ENCODE data around the gene NEAT1. TPM values are rescaled to one million over a fixed set of nuclear protein-coding genes. Genes with fewer than 3 reads are reported as not detected.

NEAT1 gene
- total RNA-seq (100 to 1,000 TPM; 375 to 414 TPM), polyA plus RNA-seq (1 to 10 TPM; 1.3 to 2.9 (median 1.9) TPM), total RNA-seq (75.7 to 644 (median 477) reads per million in 6 experiments)

DNA sequence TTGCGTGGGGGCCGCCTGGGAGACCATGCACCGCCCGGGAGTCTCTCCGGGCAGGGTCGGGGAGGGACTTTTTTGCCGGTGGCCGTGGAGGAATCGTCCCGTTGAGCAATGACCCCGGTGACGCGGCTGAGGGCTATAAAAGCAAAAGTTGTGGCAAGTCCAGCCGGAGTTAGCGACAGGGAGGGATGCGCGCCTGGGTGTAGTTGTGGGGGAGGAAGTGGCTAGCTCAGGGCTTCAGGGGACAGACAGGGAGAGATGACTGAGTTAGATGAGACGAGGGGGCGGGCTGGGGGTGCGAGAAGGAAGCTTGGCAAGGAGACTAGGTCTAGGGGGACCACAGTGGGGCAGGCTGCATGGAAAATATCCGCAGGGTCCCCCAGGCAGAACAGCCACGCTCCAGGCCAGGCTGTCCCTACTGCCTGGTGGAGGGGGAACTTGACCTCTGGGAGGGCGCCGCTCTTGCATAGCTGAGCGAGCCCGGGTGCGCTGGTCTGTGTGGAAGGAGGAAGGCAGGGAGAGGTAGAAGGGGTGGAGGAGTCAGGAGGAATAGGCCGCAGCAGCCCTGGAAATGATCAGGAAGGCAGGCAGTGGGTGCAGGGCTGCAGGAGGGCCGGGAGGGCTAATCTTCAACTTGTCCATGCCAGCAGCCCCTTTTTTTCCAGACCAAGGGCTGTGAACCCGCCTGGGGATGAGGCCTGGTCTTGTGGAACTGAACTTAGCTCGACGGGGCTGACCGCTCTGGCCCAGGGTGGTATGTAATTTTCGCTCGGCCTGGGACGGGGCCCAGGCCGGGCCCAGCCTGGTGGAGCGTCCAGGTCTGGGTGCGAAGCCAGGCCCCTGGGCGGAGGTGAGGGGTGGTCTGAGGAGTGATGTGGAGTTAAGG lies at the start of gene NEAT1:
NEAT1 (plus strand) TSS at position 166 of the 883 bp plus-strand sequence.
- H3K27ac Mint-ChIP-seq = peak within 1 kb of the TSS; percentile 94 to 100 (median 99)
- peaks cover 0 to 4% (median 0%) of the 10 kb centered on the region in 5 donors for H3K27me3 Mint-ChIP-seq
- peaks cover 43 to 87% (median 55%) of the 10 kb centered on the region in 4 donors for H3K4me1 Mint-ChIP-seq
- ATAC-seq = peak; percentile 7
- H3K9me3 Mint-ChIP-seq = peaks cover 0 to 4% (median 0%) of the 10 kb centered on the region in 9 donors
- POLR2A ChIA-PET = interaction anchor here (0.6 to 20.7 kb wide), 28 partner anchors 6 to 644 kb away, joined by 3 to 2047 read pairs (median 4); partner anchors contain the start of genes FAM89B, FRMD8, MALAT1 and MAP3K11
- H3K36me3 Mint-ChIP-seq = peaks cover 4 to 46% (median 21%) of the 10 kb centered on the region in 3 donors
- DNase-seq = peak in 9 of 10 donors; percentile 74 to 96 (median 87)
- H3K4me3 Mint-ChIP-seq = peak within 1 kb of the TSS; percentile 88 to 98 (median 96)

DNA sequence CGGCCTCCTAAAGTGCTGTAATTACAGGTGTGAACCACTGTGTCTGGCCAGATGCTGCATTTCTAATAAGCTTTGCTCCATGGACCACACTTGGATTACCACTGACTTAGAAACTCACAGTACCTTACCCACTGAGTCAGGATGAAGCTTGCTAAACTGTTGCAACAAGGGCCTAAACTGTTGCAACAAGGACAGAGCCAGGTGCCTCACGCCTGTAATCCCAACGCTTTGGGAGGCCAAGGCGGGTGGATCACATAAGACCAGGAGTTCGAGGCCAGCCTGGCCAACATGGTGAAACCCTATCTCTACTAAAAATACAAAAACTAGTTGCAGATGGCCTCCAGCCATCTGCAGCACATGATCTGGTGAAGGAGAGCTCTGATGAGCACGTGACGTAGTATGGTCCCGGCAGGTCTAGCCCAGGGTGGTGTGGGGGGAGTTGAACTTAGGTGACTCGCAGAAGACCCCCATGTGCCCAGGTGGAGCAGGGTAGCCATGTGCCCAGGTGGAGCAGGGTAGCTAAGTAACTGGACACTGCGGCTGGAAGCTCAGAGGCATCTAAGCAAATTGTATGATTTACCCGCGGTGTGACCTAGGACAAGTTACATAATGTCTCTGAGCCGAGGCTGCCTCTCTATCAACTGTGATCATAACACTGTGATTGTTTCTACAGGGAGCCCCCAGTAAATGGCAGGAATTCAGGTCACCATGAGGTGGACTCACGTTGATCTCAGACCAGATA lies 48.6 kb upstream of the NEAT1 start:
- DNase-seq (no peak), ATAC-seq (no peak)
- H3K4me1 Mint-ChIP-seq = peaks cover 0 to 12% (median 4%) of the 10 kb centered on the region in 4 donors
- H3K27ac Mint-ChIP-seq = peak overlapping the region in 6 of 10 donors; percentile 3 to 56 (median 40)
- H3K4me3 Mint-ChIP-seq = no peak overlapping the region
- POLR2A ChIA-PET = interaction anchor here (0.9 to 1.6 kb wide), 3 partner anchors 14 to 125 kb away, joined by 3 to 5 read pairs (median 5); partner anchors contain the start of gene MALAT1
- H3K36me3 Mint-ChIP-seq = peaks cover 0 to 11% (median 0%) of the 10 kb centered on the region in 3 donors
- no peaks in the 10 kb centered on the region for H3K27me3 Mint-ChIP-seq
- H3K9me3 Mint-ChIP-seq = no peaks in the 10 kb centered on the region

DNA sequence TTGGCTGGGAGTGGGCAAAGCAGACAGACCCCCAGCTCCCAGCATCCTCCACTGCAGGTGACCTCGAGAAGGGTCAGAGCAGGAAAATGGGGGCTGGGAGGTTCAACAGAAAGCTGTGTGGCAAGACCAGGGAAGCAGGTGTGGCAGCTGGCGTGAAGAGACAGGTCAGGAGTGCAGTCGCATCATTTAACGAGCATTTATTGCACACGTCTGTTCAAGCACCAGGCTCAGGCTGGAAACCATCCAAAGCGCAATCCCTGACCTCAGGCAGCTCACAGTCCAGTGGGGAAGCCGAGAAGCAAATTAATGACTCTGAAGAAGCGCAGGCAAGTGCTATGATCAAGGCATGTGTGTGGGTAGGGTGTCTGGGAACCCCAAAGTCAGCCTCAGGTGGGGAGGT lies 47.6 kb upstream of the NEAT1 start:
- Mint-ChIP-seq H3K4me3 (no peak overlapping the region), H3K9me3 (no peaks in the 10 kb centered on the region), H3K27ac (peak overlapping the region in 3 of 10 donors; percentile 43 to 73 (median 59)), H3K4me1 (peaks cover 1 to 12% (median 6%) of the 10 kb centered on the region in 4 donors), H3K27me3 (no peaks in the 10 kb centered on the region), H3K36me3 (peaks cover 0 to 12% (median 0%) of the 10 kb centered on the region in 3 donors)
- POLR2A ChIA-PET = interaction anchor here (0.6 to 1.6 kb wide), 2 partner anchors 13 to 404 kb away, joined by 5 read pairs; no protein-coding TSS in a partner anchor
- DNase-seq (no peak), ATAC-seq (no peak)

DNA sequence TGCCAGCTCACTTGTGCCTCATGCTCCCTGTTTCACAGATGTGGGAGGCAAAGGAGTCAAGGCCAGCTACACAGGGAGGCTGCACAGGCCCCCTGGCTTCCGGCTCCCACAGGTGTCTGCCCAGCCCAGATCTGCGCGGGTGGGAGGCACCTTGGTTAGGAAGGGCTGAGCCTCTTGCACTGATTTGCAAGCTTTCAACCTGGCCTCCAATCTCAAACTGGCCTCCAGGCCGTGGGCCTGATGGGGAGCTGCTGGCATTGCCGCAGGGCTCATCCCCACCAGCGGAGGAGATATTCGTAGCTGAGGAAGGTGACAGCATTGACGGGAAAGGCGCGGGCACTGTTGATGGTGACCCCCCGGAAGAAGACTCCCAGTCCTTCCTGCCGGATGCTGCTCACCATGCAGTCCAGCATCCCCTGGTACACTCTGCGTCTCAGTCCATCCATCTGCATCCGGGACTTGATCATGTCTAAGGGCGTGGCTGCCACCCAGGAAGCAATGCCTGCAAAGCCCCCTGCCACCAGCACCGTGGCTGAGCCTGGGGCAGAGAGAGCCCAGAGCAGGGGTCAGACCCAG lies 46.4 kb upstream of the NEAT1 start:
- Mint-ChIP-seq H3K4me1 (peaks cover 6 to 18% (median 11%) of the 10 kb centered on the region in 4 donors), H3K27ac (peak overlapping the region in 1 of 10 donors; percentile 59), H3K36me3 (peaks cover 0 to 13% (median 0%) of the 10 kb centered on the region in 3 donors), H3K4me3 (no peak overlapping the region), H3K9me3 (no peaks in the 10 kb centered on the region), H3K27me3 (no peaks in the 10 kb centered on the region)
- no peak for ATAC-seq
- POLR2A ChIA-PET = interaction anchor here (0.6 to 1.0 kb wide), 5 partner anchors 9 to 329 kb away, joined by 3 to 6 read pairs (median 3); partner anchors contain the start of gene EHBP1L1
- no peak for DNase-seq

DNA sequence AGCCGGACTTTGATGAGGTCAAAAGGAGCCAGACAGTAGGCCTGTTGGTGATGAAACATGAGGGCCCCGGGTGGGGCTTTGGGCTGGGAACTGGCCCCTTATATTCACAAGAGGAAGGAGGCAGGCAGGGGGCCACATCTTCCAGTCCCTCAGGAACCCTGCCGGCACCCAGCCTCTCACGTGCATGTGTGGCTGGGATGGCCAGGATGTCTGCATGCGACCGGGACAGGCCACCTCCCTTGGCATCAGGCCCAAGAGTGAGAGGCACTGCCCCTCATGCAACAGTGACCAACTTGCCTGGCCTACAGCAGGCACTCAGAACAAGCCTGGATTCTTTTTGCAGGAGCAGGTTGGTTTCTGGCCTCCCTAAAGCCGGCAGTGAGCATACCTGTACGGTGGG lies 45.6 kb upstream of the NEAT1 start:
- Mint-ChIP-seq H3K9me3 (no peaks in the 10 kb centered on the region), H3K27ac (peak overlapping the region in 3 of 10 donors; percentile 28 to 74 (median 68)), H3K36me3 (peaks cover 0 to 13% (median 0%) of the 10 kb centered on the region in 3 donors), H3K27me3 (no peaks in the 10 kb centered on the region), H3K4me3 (no peak overlapping the region), H3K4me1 (peaks cover 6 to 25% (median 14%) of the 10 kb centered on the region in 4 donors)
- POLR2A ChIA-PET = interaction anchor here (15.0 kb wide), 1 partner anchor 43 kb away, joined by 280 read pairs; the partner anchor contains the start of gene NEAT1
- ATAC-seq (no peak), DNase-seq (no peak)

DNA sequence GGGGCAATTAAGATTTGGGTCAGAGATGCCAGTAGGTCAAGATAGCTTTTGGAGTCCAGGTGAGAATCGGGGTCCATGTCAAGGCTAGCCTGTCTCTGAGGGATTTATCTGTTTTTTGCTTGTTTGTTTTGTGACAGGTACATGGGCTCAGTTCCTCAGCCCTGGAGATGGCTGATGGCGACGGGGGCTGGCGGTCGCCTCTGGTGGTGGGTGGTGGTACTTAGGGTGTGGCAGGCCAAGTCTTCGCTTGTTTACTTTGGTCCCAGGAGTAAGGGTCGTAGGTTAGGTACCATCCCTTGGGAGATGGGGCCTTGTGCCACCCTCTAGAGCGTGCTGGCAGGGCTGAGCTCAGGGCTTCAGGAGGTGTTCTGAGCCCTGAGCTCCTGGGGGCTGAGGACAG lies 44.8 kb upstream of the NEAT1 start:
- ATAC-seq (no peak), DNase-seq (no peak)
- Mint-ChIP-seq H3K4me1 (peaks cover 10 to 32% (median 20%) of the 10 kb centered on the region in 4 donors), H3K27ac (peak overlapping the region in 8 of 10 donors; percentile 28 to 78 (median 64)), H3K4me3 (no peak overlapping the region), H3K36me3 (peaks cover 0 to 13% (median 0%) of the 10 kb centered on the region in 3 donors), H3K27me3 (no peaks in the 10 kb centered on the region), H3K9me3 (no peaks in the 10 kb centered on the region)
- POLR2A ChIA-PET = interaction anchor here (0.7 to 17.5 kb wide), 4 partner anchors 9 to 126 kb away, joined by 3 to 396 read pairs (median 142); partner anchors contain the start of genes MALAT1 and NEAT1

DNA sequence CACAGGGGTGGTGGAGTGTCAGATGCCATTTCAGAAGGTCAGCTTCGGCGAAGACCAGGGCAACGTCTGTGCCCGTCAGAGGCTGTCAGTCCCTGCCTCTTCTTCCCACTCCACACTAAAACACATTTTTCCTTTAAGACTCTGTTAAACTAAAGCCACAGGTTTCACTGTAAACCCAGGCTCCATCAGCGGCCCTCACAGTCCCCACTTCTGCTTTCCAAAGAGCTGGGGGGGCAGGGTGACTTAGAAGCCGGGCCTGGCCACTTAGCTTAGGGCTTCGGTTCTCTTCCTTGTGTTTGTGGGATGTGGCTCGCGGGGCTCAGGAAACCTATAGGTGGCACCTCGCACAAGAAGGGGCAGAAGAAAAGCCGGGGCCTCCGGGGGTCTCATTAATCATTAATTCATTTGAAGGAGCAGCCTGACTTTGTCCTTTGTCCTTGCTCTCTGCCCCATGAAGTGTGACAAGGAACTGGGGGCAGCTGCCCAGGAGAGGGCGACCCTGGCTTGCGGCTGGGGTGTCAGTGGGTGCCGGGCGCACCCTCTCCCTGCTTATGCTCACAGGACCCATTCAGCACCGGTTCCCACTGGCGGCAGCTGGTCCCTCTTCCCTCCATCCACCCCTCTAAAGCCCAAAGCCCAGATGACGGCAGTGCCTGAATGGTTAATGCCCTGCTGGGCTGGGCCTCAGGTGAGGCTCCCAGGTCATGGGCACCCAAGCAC lies 44.2 kb upstream of the NEAT1 start:
- no peak for ATAC-seq
- Mint-ChIP-seq H3K27me3 (no peaks in the 10 kb centered on the region), H3K4me3 (no peak overlapping the region), H3K9me3 (no peaks in the 10 kb centered on the region), H3K27ac (peak overlapping the region in 9 of 10 donors; percentile 20 to 76 (median 59)), H3K36me3 (peaks cover 0 to 13% (median 0%) of the 10 kb centered on the region in 3 donors), H3K4me1 (peaks cover 16 to 38% (median 26%) of the 10 kb centered on the region in 4 donors)
- no peak for DNase-seq
- POLR2A ChIA-PET = interaction anchor here (0.7 to 17.5 kb wide), 5 partner anchors 9 to 125 kb away, joined by 3 to 396 read pairs (median 3); partner anchors contain the start of genes MALAT1 and NEAT1

DNA sequence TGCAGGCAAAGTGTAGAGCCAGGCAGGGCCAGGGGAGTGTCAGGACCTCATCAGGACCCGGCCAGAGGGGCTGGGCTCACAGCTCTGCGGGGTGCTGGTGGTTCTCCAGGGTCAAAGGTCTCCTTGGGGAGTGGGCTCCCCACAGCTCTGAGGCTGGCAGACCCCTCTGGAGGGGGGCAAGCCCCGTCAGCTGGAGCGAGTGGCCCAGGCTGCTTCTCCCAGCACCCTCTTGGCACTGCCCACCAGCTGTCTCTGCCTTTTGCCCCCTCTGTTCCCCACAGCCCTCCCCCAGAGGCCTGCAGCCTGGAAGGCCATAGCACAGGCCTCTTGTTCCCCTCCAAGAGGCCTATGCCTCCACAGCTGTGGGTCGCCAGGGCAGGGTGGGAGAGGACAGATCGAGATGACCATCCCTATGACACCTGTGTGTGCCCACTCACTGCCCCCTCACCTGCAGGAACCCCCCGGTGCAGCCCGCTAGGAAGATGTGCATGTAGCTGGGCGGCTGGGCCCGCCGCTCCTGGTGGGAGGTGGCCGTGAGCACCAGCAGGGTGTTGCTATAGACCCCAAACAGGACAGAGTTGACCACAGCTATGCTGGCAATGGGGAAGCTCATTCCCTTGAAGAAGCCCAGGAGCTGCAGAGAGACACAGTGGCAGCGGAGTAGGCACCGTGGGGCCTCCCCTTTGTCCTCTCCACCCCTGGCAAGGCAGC lies 43.5 kb upstream of the NEAT1 start:
- H3K9me3 Mint-ChIP-seq = no peaks in the 10 kb centered on the region
- peak overlapping the region in 1 of 10 donors; percentile 22 for H3K4me3 Mint-ChIP-seq
- peak overlapping the region in 5 of 10 donors; percentile 4 to 63 (median 55) for H3K27ac Mint-ChIP-seq
- H3K4me1 Mint-ChIP-seq = peaks cover 20 to 45% (median 33%) of the 10 kb centered on the region in 4 donors
- POLR2A ChIA-PET = interaction anchor here (0.8 to 17.5 kb wide), 4 partner anchors 15 to 124 kb away, joined by 3 to 396 read pairs (median 142); partner anchors contain the start of genes MALAT1 and NEAT1
- H3K36me3 Mint-ChIP-seq = peaks cover 0 to 13% (median 0%) of the 10 kb centered on the region in 3 donors
- no peak for ATAC-seq
- no peak for DNase-seq
- H3K27me3 Mint-ChIP-seq = no peaks in the 10 kb centered on the region

DNA sequence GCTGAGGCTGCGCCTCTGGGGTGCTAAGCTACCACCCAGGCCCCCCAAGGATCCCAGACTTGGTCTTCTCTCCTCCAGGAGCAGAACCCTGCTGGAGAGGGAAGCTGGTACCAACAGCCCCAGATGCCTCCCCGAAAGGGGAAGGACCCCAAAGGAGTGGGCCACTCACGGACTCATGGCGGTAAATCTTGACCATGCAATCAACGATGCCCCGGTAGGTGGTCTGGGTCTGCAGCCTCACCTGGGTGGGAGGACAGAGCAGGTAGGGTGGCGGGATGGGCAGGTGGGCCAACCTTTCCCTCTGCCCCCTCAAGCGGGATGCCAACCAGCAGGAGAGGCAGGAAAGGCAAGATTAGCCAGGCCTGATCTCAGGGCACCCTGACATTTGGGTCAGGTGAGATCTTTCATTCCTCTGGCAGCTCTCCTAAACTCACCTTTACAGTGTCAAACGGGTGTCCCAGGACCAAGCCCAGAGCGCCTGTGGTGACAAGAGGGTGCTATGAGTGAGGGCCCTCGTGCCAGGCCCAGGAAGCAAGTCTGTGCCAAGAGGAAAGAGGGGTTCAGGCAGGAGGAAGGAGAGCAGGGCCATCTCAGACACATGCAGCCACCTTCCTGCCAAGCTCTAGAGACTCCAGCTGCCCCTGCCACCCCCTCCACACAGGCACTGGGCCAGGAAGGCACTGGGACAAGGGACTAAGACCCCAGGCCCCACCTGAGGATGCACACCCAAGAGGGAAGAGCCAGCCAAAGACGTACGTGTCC lies 42.7 kb upstream of the NEAT1 start:
- Mint-ChIP-seq H3K36me3 (peaks cover 0 to 13% (median 0%) of the 10 kb centered on the region in 3 donors), H3K9me3 (no peaks in the 10 kb centered on the region), H3K4me3 (peak overlapping the region in 8 of 10 donors; percentile 14 to 81 (median 36)), H3K27me3 (no peaks in the 10 kb centered on the region), H3K4me1 (peaks cover 27 to 53% (median 40%) of the 10 kb centered on the region in 4 donors), H3K27ac (peak overlapping the region; percentile 48 to 99 (median 76))
- DNase-seq (no peak), ATAC-seq (no peak)
- POLR2A ChIA-PET = interaction anchor here (1.0 to 17.5 kb wide), 3 partner anchors 40 to 124 kb away, joined by 3 to 396 read pairs (median 280); partner anchors contain the start of genes MALAT1 and NEAT1
